K562 (cell line): Measurements from ENCODE around the gene LGALS8.

Source experiments
- CBX8 ChIP-seq: fragments of 200-600 bp; sonication (generic); IDR thresholded peaks from 2 replicates; pipeline ENCODE4 v1.6.1; 2012; ENCODE audit warnings: borderline replicate concordance, mixed run types, low read depth, mild to moderate bottlenecking, moderate library complexity, mixed read lengths, low read length, control low read depth, inconsistent platforms; ENCODE audit not compliant: poor library complexity, severe bottlenecking; ENCODE audit errors: extremely low read depth
- COPS2 ChIP-seq: fragments of 450-650 bp; conservative IDR thresholded peaks from 2 replicates; pipeline ENCODE4 v1.6.1; 2016; ENCODE audit warnings: mild to moderate bottlenecking, moderate library complexity
- CTCF ChIP-seq, 3 experiments: IDR thresholded peaks in 2 of 3; conservative IDR thresholded peaks in 1 of 3; 2 replicates each; pipeline ENCODE4 v1.5.1; 2011 to 2012; ENCODE audit warnings: low read length in 3 of 3, mild to moderate bottlenecking in 3 of 3, control low read depth in 2 of 3, improper control_type of control experiment in 1 of 3, inconsistent platforms in 1 of 3, low read depth in 1 of 3, mixed read lengths in 1 of 3, moderate library complexity in 1 of 3; ENCODE audit not compliant: insufficient read depth in 2 of 3
- HMGXB4 ChIP-seq: sonication (generic); formaldehyde crosslinking; IDR thresholded peaks from 2 replicates; pipeline ENCODE4 v1.8.1; 2023; ENCODE audit warnings: mild to moderate bottlenecking, missing genetic modification reagents
- NBN ChIP-seq: fragments of 450-650 bp; IDR thresholded peaks from 2 replicates; pipeline ENCODE4 v1.6.1; 2016; ENCODE audit warnings: low read depth, mild to moderate bottlenecking
- NCOR1 ChIP-seq: fragments of 450-650 bp; IDR thresholded peaks from 2 replicates; pipeline ENCODE4 v1.6.1; 2016; ENCODE audit warnings: mild to moderate bottlenecking, moderate library complexity
- NFIC ChIP-seq: fragments of 450-650 bp; IDR thresholded peaks from 2 replicates; pipeline ENCODE4 v1.6.1; 2017; ENCODE audit warnings: mild to moderate bottlenecking, inconsistent platforms
- SAP30 ChIP-seq: fragments of 200-600 bp; sonication (generic); IDR thresholded peaks from 2 replicates; pipeline ENCODE4 v1.6.1; 2012; ENCODE audit warnings: borderline replicate concordance, low read depth, mild to moderate bottlenecking, moderate library complexity, low read length, control low read depth, inconsistent platforms; ENCODE audit not compliant: insufficient read depth, poor library complexity, severe bottlenecking
- ZNF41 ChIP-seq: fragments of 250-450 bp; sonication (Bioruptor Pico); conservative IDR thresholded peaks from 2 replicates; pipeline ENCODE4 v1.4.0; 2020; ENCODE audit warnings: mild to moderate bottlenecking

- TF ChIP-seq NFIC (no peak), COPS2 (no peak), SAP30 (no peak), NBN (no peak), HMGXB4 (CRISPR knock-in tag) (no peak), CTCF (IDR thresholded peaks at IDR 0.05 in 2 of 3, conservative IDR thresholded peaks at IDR 0.05 in 1 of 3; ENCODE audit: insufficient read depth in 2 of 3, low read depth in 1 of 3, low read length in 3 of 3) (no peak), CBX8 (no peak), ZNF41 (no peak), NCOR1 (no peak)
Observed at GRCh38 chr1:236495467-236496112, 28.2 kb upstream of the LGALS8 start.
